ENCODE measurements around the gene TGFBI.

DNA sequence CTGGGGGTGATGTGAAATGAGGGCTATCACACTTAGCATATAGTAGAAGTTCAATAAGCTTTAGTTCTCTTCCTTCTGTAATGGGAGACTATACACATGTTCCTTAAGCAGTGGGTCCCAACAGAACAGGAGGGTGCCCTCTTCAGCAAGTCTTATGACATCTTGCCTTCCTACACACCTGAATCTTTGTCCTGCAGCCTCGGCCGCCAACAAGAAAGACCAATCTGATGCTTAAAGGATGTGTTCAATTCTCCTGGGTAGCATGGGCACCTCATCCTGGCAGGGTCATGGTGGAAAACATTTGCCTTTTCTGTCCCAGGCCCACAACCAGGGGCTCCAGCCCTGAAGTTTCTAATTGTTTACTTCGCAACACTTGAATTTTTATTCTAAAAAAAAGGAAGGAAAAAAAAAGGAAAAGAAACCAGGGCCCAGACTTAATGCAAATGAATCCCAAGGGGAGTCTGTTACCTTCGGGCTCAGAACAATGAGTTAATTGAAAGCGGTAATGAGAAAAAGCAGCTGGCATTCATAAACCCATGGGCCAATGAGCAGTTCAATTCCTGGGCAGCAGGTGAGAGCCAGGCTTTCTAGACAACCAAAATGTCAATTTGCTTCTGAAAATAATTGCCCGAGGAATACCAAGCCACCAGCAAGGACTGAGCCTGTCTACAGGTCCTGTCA lies 77.7 kb downstream of the TGFBI start:
- TF ChIP-seq, protein P1, sequence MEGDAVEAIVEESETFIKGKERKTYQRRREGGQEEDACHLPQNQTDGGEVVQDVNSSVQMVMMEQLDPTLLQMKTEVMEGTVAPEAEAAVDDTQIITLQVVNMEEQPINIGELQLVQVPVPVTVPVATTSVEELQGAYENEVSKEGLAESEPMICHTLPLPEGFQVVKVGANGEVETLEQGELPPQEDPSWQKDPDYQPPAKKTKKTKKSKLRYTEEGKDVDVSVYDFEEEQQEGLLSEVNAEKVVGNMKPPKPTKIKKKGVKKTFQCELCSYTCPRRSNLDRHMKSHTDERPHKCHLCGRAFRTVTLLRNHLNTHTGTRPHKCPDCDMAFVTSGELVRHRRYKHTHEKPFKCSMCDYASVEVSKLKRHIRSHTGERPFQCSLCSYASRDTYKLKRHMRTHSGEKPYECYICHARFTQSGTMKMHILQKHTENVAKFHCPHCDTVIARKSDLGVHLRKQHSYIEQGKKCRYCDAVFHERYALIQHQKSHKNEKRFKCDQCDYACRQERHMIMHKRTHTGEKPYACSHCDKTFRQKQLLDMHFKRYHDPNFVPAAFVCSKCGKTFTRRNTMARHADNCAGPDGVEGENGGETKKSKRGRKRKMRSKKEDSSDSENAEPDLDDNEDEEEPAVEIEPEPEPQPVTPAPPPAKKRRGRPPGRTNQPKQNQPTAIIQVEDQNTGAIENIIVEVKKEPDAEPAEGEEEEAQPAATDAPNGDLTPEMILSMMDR (IDR thresholded peaks at IDR 0.05): no peak
- no peak for TF ChIP-seq POLR2A (IDR thresholded peaks at IDR 0.05)

Measured in esophagus squamous epithelium (tissue), 4 donors.